HepG2 (cell line): Measurements from ENCODE around the gene C14orf93. TPM values are rescaled to one million over a fixed set of nuclear protein-coding genes. Genes with fewer than 3 reads are reported as not detected.
A peak's percentile ranks its signal among the peaks of the same experiment; 100 is the strongest.

ENCODE experiments used
- ATAC-seq: fragments of 200-7000 bp; cut with Tn5 transposase; 3 replicates; pipeline ENCODE4 v1.9.1; 2020; ENCODE audit warnings: mild to moderate bottlenecking, moderate library complexity
- BruUV-seq: library from RNA; stranded (reverse); fragments of 400-500 nt; replicated peaks from 2 replicates; lab custom pipeline; 2021; lab: Mats Ljungman, UMichigan
- CTCF ChIA-PET: fragments of 300-600 bp; formaldehyde crosslinking; extraction: SDS; loops from one replicate; lab custom pipeline; 2021; ENCODE audit warnings: low total read pairs, inconsistent platforms, low intra/inter-chr PET ratio; lab: Yijun Ruan, JAX
- POLR2A ChIA-PET: fragments of 350-600 bp; sonication (Branson Sonifier 250); formaldehyde crosslinking; loops from one replicate; lab custom pipeline; 2020; ENCODE audit warnings: antibody characterized with exemption, inconsistent platforms; lab: Yijun Ruan, JAX
- DNase-seq: peaks from one replicate; pipeline ENCODE4 v3.0.0-alpha.2; 2015; ENCODE audit warnings: low spot score
- FAIRE-seq: peaks from 3 replicates; lab custom pipeline; 2011; peaks lifted over from hg19 to GRCh38; lab: Jason Lieb, UNC
- H2AFZ ChIP-seq: one replicate; pipeline ENCODE4 v1.6.1; 2011; ENCODE audit warnings: low read length, inconsistent platforms
- H3K27ac ChIP-seq: fragments of 300-600 bp; 3 replicates; pipeline ENCODE4 v1.8.0; 2011; ENCODE audit warnings: mixed run types, mild to moderate bottlenecking, mixed read lengths, low read length, inconsistent platforms; ENCODE audit not compliant: insufficient read depth; ENCODE audit errors: extremely low read length
- H3K27me3 ChIP-seq, 2 experiments: fragments of 200-600 bp in 1 of 2; 2 replicates in 1 of 2; 3 replicates in 1 of 2; pipeline versions ENCODE4 v1.6.0 to v1.8.0; 2011; ENCODE audit warnings: low read length in 2 of 2, mild to moderate bottlenecking in 2 of 2, moderate library complexity in 2 of 2, inconsistent platforms in 1 of 2; ENCODE audit not compliant: insufficient read depth in 2 of 2, control insufficient read depth in 1 of 2
- H3K36me3 ChIP-seq, 2 experiments: fragments of 200-600 bp in 1 of 2; replicated peaks in 1 of 2; 2 replicates in 1 of 2; 3 replicates in 1 of 2; pipeline versions ENCODE4 v1.5.1 to v1.8.0; 2011; ENCODE audit warnings: low read length in 2 of 2, inconsistent platforms in 1 of 2; ENCODE audit not compliant: insufficient read depth in 2 of 2, control insufficient read depth in 1 of 2
- H3K4me1 ChIP-seq: 2 replicates; pipeline ENCODE4 v1.5.1; 2012; ENCODE audit warnings: low read length, inconsistent platforms; ENCODE audit not compliant: insufficient read depth
- H3K4me2 ChIP-seq: 2 replicates; pipeline ENCODE4 v1.6.0; 2011; ENCODE audit warnings: low read depth, low read length, inconsistent platforms
- H3K4me3 ChIP-seq, 3 experiments: fragments of 200-600 bp in 1 of 3; sonication (generic), shearing (Covaris generic) in 1 of 3; replicated peaks in 1 of 3; 2 replicates each; pipeline ENCODE4 v1.5.1; 2011 to 2016; ENCODE audit warnings: low read length in 3 of 3, inconsistent platforms in 2 of 3, low read depth in 2 of 3, mild to moderate bottlenecking in 2 of 3, control low read depth in 1 of 3, mixed read lengths in 1 of 3; ENCODE audit not compliant: insufficient read depth in 1 of 3
- H3K79me2 ChIP-seq: one replicate; pipeline ENCODE4 v1.6.1; 2011; ENCODE audit warnings: low read length, inconsistent platforms; ENCODE audit not compliant: insufficient read depth
- H3K9ac ChIP-seq: 2 replicates; pipeline ENCODE4 v1.6.0; 2011; ENCODE audit warnings: mild to moderate bottlenecking, low read depth, low read length, inconsistent platforms; ENCODE audit not compliant: insufficient read depth
- H3K9me3 ChIP-seq: 2 replicates; pipeline ENCODE4 v1.5.1; 2012; ENCODE audit warnings: mild to moderate bottlenecking, low read length
- H4K20me1 ChIP-seq: 2 replicates; pipeline ENCODE4 v1.6.0; 2011; ENCODE audit warnings: inconsistent platforms, mild to moderate bottlenecking, low read length, moderate library complexity; ENCODE audit not compliant: insufficient read depth
- AGO1 ChIP-seq: fragments of 200-400 bp; formaldehyde crosslinking; IDR thresholded peaks from 2 replicates; pipeline ENCODE4 v1.6.1; 2017; ENCODE audit warnings: mild to moderate bottlenecking, low read depth, low read length, moderate library complexity; ENCODE audit not compliant: poor library complexity, severe bottlenecking
- ELF4 ChIP-seq: sonication (generic); formaldehyde crosslinking; IDR thresholded peaks from 2 replicates; pipeline ENCODE4 v1.5.0; 2020; ENCODE audit warnings: missing genetic modification reagents, mild to moderate bottlenecking, moderate library complexity, borderline replicate concordance
- MED8 ChIP-seq: sonication (generic); formaldehyde crosslinking; IDR thresholded peaks from 2 replicates; pipeline ENCODE4 v1.8.1; 2023; ENCODE audit warnings: mild to moderate bottlenecking, missing genetic modification reagents; ENCODE audit not compliant: insufficient replicate concordance
- RAD21 ChIP-seq: fragments of 450-650 bp; formaldehyde crosslinking; IDR thresholded peaks from 2 replicates; pipeline ENCODE4 v1.5.0; 2020; ENCODE audit warnings: mild to moderate bottlenecking
- RFX5 ChIP-seq: IDR thresholded peaks from 2 replicates; pipeline ENCODE4 v1.6.1; 2011; ENCODE audit warnings: low read depth, low read length, improper control_type of control experiment
- TAF15 ChIP-seq: fragments of 200-400 bp; formaldehyde crosslinking; IDR thresholded peaks from one replicate; pipeline ENCODE4 v1.6.1; 2018; ENCODE audit warnings: mild to moderate bottlenecking, low read depth, low read length; ENCODE audit not compliant: poor library complexity, severe bottlenecking
- ZNF33A ChIP-seq: sonication (generic); formaldehyde crosslinking; IDR thresholded peaks from 2 replicates; pipeline ENCODE4 v1.5.1; 2020; ENCODE audit warnings: missing genetic modification reagents, mild to moderate bottlenecking, moderate library complexity, borderline replicate concordance
- ZNF446 ChIP-seq: sonication (generic); formaldehyde crosslinking; IDR thresholded peaks from 2 replicates; pipeline ENCODE4 v1.5.0; 2020; ENCODE audit warnings: mild to moderate bottlenecking, missing genetic modification reagents
- ZNF607 ChIP-seq: sonication (generic); formaldehyde crosslinking; IDR thresholded peaks from 2 replicates; pipeline ENCODE4 v1.5.1; 2020; ENCODE audit warnings: missing genetic modification reagents, mild to moderate bottlenecking, borderline replicate concordance
- ZNF740 ChIP-seq: sonication (generic); formaldehyde crosslinking; IDR thresholded peaks from 2 replicates; pipeline ENCODE4 v1.4.0; 2020; ENCODE audit warnings: missing genetic modification reagents
- WGBS: methylation state at CpG from one replicate; pipeline ENCODE4 v1.1.6; 2017; ENCODE audit warnings: low lambda C conversion rate; 5-methylcytosine and 5-hydroxymethylcytosine counted together
- in situ Hi-C: cut with HindIII; loops from 2 replicates; pipeline ENCODE4 v1.10.0; 2017; ENCODE audit warnings: low pct_unique_long_range_greater_than_20kb; ENCODE audit not compliant: extremely low pct_ligation_motif_present
- intact Hi-C: fragments of 100-400 bp; cut with micrococcal nuclease; formaldehyde crosslinking; loops from one replicate; pipeline ENCODE4 v1.10.0; 2022; ENCODE audit not compliant: unreplicated experiment
- polyA plus RNA-seq, 8 experiments: library from polyadenylated mRNA; depleted of rRNA in 3 of 8; stranded (reverse) in 7 of 8; unstranded in 1 of 8; fragments of >200 nt; fragmentation: Illumina TruSeq in 4 of 8; extraction: Trizol in 4 of 8; gene quantifications; 2 replicates each; pipeline versions ENCODE4 v1.2.1 to v1.2.3, GENCODE V29; 2011 to 2016; ENCODE audit warnings: low read depth in 4 of 8, missing spikeins in 1 of 8, mixed read lengths in 1 of 8; ENCODE audit not compliant: insufficient read depth in 1 of 8
- total RNA-seq, 5 experiments: library from RNA; depleted of rRNA; stranded (reverse); fragments of >200 nt; fragmentation: Illumina TruSeq; extraction: Trizol; gene quantifications; 2 replicates each; pipeline ENCODE4 v1.2.3, GENCODE V29; 2016; ENCODE audit warnings: low read depth in 1 of 5
- TF ChIP-seq, protein P1 (sequence below), 2 experiments: fragments of 450-650 bp in 1 of 2; sonication (generic) in 1 of 2; formaldehyde crosslinking in 1 of 2; IDR thresholded peaks; 2 replicates each; pipeline versions ENCODE4 v1.6.1 to v1.8.0; 2016 to 2022; ENCODE audit warnings: antibody characterized with exemption in 1 of 2, mild to moderate bottlenecking in 1 of 2, missing genetic modification reagents in 1 of 2

C14orf93 gene
- total and polyA plus RNA-seq, 2 of the 13 experiments (the other 11 are each of a cell fraction or from before 2014, with no cell fraction given) = 11.4 to 22.5 TPM

DNA sequence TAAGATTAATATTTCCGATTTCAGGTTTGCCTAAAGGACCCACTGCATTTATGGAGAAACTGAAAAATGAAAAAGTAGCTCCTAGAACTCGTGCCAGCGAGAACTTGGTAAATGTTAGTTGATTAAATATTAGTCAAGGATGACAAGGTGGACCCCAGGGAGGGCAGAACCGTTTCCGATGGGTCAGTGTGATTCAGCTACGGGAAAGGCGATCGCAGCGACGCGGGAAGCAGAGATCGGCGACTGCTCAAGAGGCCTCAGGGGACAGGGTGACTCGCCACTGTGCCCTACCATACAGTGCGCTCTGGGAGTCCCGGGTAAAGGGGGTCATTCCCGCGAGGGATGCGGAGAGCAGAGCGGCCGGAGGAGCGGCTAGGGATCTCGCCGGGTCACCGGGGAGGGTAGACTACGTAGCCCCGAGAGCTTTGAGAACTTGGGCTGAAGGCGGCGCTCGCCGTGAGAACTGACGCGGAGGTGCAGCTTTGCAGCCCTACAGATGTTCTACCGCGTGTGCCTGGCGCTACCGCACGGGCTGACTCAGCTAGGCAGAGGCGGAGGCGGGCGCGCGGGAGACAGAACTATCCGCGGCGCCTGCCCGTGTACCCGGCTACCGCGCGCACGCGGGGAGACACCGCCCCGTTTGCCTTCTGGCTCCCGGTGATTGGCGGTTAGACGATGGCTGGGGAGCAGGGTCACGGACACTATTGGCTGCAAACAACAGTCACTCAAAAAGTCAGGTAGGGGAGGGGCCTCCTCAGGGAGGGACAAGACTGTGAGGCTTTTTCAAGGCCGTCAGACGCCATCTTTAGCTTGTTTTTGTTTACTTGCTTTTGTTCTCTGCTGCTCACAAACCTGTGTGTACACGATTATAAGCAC is 3.2 kb downstream of the C14orf93 start:
- H3K9me3 ChIP-seq = no peaks in the 10 kb centered on the region
- no peaks in the 10 kb centered on the region for H3K36me3 ChIP-seq
- peak overlapping the region; percentile 66 for H2AFZ ChIP-seq
- POLR2A ChIA-PET = interaction anchor here (0.5 to 4.1 kb wide), 67 partner anchors 9 to 1551 kb away, joined by 3 to 561 read pairs (median 5); partner anchors contain the start of genes ABHD4, ACIN1, AJUBA and BCL2L2
- peaks cover 2% of the 10 kb centered on the region for H3K79me2 ChIP-seq
- FAIRE-seq (peak; percentile 89), ATAC-seq (peak; percentile 97), DNase-seq (peak; percentile 100)
- intact Hi-C loops = loop anchor here (1.0 to 5.0 kb wide), 6 partner anchors 12 to 409 kb away; partner anchors contain the start of genes ABHD4, PRMT5 and PSMB5
- BruUV-seq = TSS peak; percentile 32
- H4K20me1 ChIP-seq = no peaks in the 10 kb centered on the region
- peaks cover 52% of the 10 kb centered on the region for H3K4me1 ChIP-seq
- under 1% methylated on average over 62 of the region's 62 CpGs for WGBS
- peak overlapping the region; percentile 68 to 82 (median 80) for H3K4me3 ChIP-seq
- H3K4me2 ChIP-seq = peak overlapping the region; percentile 86
- CTCF ChIA-PET = interaction anchor here (1.2 to 2.8 kb wide), 2 partner anchors 20 to 24 kb away, joined by 3 to 8 read pairs; partner anchors contain the start of gene AJUBA
- H3K27ac ChIP-seq = peak overlapping the region; percentile 86
- peak overlapping the region; percentile 82 for H3K9ac ChIP-seq
- no peaks in the 10 kb centered on the region; a peak in 1 of 5 replicates for H3K27me3 ChIP-seq
- in situ Hi-C loops = no loop called here
- TF ChIP-seq ZNF740 (CRISPR knock-in tag) (peak; percentile 90), MED8 (peak; percentile 96), ZNF607 (CRISPR knock-in tag) (peak; percentile 99), ZNF446 (CRISPR knock-in tag) (peak; percentile 96), ZNF33A (CRISPR knock-in tag) (peak; percentile 97; the same call in 1 of the 2 replicates), TAF15 (peak; percentile 100), ELF4 (peak; percentile 57; the same call in 1 of the 2 replicates), RFX5 (peak; percentile 56), AGO1 (peak; percentile 92), RAD21 (CRISPR knock-in tag) (peak; percentile 91)
- TF ChIP-seq, protein P1, sequence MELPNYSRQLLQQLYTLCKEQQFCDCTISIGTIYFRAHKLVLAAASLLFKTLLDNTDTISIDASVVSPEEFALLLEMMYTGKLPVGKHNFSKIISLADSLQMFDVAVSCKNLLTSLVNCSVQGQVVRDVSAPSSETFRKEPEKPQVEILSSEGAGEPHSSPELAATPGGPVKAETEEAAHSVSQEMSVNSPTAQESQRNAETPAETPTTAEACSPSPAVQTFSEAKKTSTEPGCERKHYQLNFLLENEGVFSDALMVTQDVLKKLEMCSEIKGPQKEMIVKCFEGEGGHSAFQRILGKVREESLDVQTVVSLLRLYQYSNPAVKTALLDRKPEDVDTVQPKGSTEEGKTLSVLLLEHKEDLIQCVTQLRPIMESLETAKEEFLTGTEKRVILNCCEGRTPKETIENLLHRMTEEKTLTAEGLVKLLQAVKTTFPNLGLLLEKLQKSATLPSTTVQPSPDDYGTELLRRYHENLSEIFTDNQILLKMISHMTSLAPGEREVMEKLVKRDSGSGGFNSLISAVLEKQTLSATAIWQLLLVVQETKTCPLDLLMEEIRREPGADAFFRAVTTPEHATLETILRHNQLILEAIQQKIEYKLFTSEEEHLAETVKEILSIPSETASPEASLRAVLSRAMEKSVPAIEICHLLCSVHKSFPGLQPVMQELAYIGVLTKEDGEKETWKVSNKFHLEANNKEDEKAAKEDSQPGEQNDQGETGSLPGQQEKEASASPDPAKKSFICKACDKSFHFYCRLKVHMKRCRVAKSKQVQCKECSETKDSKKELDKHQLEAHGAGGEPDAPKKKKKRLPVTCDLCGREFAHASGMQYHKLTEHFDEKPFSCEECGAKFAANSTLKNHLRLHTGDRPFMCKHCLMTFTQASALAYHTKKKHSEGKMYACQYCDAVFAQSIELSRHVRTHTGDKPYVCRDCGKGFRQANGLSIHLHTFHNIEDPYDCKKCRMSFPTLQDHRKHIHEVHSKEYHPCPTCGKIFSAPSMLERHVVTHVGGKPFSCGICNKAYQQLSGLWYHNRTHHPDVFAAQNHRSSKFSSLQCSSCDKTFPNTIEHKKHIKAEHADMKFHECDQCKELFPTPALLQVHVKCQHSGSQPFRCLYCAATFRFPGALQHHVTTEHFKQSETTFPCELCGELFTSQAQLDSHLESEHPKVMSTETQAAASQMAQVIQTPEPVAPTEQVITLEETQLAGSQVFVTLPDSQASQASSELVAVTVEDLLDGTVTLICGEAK (IDR thresholded peaks at IDR 0.05) = no peak
- TF ChIP-seq, protein P1 (CRISPR knock-in tag; IDR thresholded peaks at IDR 0.05) = peak; percentile 96
